Neural cell (in vitro differentiated cells): ENCODE results near the gene NCOR1.

Experiments
- CTCF ChIP-seq: fragments of 450-650 bp; IDR thresholded peaks from 2 replicates; pipeline ENCODE4 v1.5.1; 2014; ENCODE audit warnings: antibody characterized with exemption, mild to moderate bottlenecking, moderate library complexity; ENCODE audit not compliant: poor library complexity, severe bottlenecking
- EP300 ChIP-seq: fragments of 450-650 bp; conservative IDR thresholded peaks from 2 replicates; pipeline ENCODE4 v1.6.1; 2014; ENCODE audit warnings: antibody characterized with exemption, mild to moderate bottlenecking, moderate library complexity; ENCODE audit not compliant: poor library complexity, severe bottlenecking
- EZH2 ChIP-seq: fragments of 200-600, 300-800 bp; shearing (Covaris generic), sonication (generic); IDR thresholded peaks from 2 replicates; pipeline ENCODE4 v1.6.1; 2014; ENCODE audit warnings: antibody characterized with exemption, low read length, borderline replicate concordance, mild to moderate bottlenecking; ENCODE audit not compliant: insufficient read depth, poor library complexity, severe bottlenecking
- MXI1 ChIP-seq: fragments of 450-650 bp; conservative IDR thresholded peaks from 2 replicates; pipeline ENCODE4 v1.6.1; 2014; ENCODE audit warnings: antibody characterized with exemption, mild to moderate bottlenecking; ENCODE audit not compliant: poor library complexity, severe bottlenecking
- POLR2AphosphoS5 ChIP-seq: IDR thresholded peaks from 2 replicates; pipeline ENCODE4 v1.6.1; 2012
- REST ChIP-seq: IDR thresholded peaks from 2 replicates; pipeline ENCODE4 v1.6.1; 2012; ENCODE audit warnings: borderline replicate concordance
- TAF1 ChIP-seq: IDR thresholded peaks from 2 replicates; pipeline ENCODE4 v1.6.1; 2012; ENCODE audit warnings: low read depth

GRCh38 chr17:16189791-16190348, 25.5 kb downstream of the NCOR1 start:
- no peak for TF ChIP-seq REST
- TF ChIP-seq CTCF = no peak
- TF ChIP-seq EZH2 = no peak
- no peak for TF ChIP-seq MXI1
- TF ChIP-seq POLR2AphosphoS5 = no peak
- no peak for TF ChIP-seq EP300
- no peak for TF ChIP-seq TAF1
